KBM-7 (cell line): ENCODE measurements around the gene NPR1.
"Not testable (repeated sequence)": the region's sequence is repeated elsewhere in the genome, so short reads cannot be mapped to it uniquely, and the experiment has no call there.

Experiments
- DNase-seq: peaks from one replicate; pipeline ENCODE4 v3.0.0-alpha.2; 2015
- in situ Hi-C: fragments of 300-500 bp; cut with MboI; formaldehyde crosslinking; loops from 2 replicates; pipeline ENCODE4 v1.14.3; 2020; ENCODE audit warnings: low sequenced_read_pairs, low pct_unique_long_range_greater_than_20kb, mixed read lengths

NPR1 gene

DNA sequence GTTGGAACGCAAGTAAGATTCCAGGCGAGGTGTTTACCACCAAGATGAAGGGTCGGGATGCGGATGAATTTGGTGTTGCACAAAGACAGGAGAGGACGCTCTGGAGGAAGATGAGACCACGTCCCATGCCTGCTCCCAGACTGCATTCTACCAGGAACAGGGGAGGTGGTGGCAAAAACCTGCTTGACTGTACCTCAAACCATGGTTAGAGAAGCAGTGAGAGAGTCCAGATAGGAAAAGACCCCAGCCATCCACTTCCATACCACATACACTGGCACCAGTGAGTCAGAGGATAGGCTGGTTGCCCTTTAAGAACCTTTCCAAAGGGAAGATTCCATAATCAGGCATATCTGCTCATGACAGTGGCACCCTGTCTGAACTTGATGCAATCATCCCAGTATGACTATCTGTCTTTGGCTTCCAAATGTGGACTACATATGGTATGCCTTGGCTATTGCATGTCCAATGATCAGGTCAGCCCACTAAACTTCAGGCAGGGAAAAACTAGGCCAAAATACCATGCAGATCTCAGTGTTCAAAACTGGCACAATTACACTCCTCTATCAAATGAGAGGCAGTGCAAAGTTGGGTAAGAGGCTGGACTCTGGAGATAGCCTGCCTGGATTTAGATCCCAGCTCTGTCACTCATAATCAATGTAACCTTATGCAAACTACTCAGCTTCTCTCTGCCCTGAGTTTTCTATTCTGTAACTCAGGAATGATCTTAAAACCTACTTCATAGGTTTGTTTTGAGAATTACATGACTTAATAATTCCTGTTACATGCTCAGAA, 20.6 kb downstream of the NPR1 start:
- in situ Hi-C loops, result no loop called here

DNA sequence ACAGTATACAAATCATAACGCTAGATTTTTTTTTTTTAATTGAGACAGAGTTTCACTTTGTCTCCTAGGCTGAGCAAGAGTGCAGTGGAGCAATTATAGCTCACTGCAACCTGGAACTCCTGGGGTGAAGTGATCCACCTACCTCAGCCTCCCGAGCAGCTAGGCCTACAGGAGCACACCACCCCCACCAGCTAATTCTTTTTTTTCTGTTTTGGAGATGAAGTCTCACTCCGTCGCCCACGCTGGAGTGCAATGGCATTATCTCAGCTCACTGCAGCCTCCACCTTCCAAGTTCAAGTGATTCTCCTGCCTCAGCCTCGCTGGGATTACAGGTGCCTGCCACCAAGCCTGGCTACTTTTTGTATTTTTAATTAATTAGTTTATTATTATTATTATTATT, 21.3 kb downstream of the NPR1 start:
- in situ Hi-C loops, result no loop called here
- DNase-seq, result no peak

More for the DNA sequence above, 20.6 kb downstream of the NPR1 start:
- DNase-seq, result no peak

DNA sequence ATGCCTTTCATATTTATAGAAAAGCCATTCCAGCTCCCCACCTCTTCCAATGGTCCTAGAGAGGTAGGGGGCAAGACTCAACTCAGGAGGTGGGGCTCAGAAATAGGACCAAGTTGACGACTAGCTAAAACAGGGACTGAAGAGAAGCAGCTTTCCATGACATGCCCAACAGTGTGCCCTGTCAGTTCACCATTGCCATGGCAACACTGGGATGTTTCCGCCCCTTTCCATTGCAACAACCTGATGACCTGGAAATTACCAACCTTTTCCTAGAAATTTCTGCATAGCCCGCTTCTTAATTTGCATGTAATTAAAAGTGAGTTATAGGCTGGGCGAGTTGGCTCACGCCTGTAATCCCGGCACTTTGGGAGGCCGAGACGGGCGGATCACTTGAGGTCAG, 27.0 kb downstream of the NPR1 start:
- DNase-seq, result no peak
- in situ Hi-C loops, result no loop called here

DNA sequence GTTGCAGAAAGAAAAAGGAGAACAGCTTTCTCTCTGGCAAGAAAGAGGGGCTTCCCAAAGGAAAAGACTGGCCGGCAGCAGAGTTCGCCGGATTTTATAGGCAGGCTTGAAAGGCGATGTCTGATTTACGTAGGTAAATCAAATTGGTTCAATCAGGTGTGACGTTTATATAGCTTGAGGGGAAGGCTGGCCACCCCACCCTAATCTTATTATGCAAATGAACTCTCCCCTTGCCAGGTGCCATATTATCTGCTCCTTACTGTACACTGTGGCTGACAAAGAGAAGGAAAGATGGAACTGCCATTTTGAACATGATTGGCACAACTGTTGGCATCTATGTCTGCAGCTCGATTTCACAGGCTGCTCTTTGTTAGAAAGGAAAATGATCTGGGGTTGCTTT, 32.5 kb downstream of the NPR1 start:
- in situ Hi-C loops, result no loop called here
- no peak for DNase-seq

DNA sequence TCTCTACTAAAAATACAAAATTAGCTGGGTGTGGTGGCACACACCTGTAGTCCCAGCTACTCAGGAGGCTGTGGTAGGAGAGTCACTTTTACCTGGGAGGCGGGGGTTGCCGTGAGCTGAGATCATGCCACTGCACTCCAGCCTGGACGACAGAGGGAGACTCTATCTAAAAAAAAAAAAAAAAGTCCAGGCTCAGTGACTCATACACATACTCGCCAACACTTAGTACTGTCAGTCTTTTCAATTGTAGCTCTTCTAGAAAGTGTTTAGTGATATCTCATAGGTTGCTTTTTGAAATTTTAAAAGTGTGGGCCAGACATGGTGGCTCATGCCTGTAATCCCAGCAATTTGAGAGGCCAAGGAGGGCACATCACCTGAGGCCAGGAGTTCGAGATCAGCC, 37.7 kb downstream of the NPR1 start:
- DNase-seq, in situ Hi-C loops: not testable (repeated sequence)

DNA sequence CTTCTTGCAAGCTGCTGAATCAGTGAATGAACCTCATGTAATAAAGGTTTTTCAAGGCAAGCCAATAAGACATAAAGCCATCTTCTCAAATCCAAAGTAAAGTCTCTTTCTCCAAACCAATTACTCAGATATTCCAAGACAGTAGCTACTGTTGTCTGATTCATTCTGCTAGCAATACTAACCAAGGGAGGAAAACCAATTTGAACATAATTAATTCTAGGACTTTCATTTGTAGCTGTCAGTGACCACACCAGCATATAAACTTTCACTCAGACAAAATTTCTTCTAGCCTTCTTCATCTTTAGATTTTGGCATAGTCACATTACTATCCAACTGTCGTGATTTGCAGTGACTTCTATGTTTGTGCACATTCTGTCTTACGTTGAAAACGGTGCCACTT, 38.8 kb downstream of the NPR1 start:
- in situ Hi-C loops, result no loop called here
- no peak for DNase-seq

DNA sequence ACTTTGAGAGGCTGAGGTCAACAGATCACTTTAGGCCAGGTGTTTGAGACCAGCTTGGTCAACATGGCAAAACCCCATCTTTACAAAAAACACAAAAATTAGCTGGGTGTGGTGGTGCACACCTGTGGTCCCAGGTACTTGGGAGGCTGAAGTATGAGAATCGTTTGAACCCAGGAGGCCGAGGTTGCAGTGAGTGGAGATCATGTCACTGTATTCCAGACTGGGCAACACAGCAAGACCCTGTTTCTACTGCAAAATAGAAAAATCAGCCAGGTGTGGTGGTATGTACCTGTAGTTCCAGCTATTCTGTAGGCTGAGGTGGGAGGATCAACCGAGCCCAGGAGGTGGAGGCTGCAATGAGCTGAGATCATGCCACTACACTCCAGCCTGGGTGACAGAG, 45.2 kb downstream of the NPR1 start:
- DNase-seq, result no peak
- in situ Hi-C loops, result no loop called here

DNA sequence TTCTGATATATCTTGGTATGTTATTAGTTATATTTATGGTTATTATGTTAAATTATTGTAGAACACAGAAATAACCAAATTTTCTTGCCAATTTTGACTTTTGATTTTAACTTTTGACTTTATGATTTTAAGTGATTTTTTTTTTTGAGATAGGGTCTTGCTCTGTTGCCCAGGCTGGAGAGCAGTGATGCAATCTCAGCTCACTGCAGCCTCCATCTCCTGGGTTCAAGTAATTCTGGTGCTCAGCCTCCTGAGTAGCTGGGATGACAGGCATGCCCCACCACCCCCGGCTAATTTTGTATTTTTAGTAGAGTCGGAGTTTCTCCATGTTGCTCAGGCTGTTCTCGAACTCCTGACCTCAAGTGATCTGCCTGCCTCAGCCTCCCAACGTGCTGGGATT, 46.1 kb downstream of the NPR1 start:
- DNase-seq, in situ Hi-C loops: not testable (repeated sequence)

DNA sequence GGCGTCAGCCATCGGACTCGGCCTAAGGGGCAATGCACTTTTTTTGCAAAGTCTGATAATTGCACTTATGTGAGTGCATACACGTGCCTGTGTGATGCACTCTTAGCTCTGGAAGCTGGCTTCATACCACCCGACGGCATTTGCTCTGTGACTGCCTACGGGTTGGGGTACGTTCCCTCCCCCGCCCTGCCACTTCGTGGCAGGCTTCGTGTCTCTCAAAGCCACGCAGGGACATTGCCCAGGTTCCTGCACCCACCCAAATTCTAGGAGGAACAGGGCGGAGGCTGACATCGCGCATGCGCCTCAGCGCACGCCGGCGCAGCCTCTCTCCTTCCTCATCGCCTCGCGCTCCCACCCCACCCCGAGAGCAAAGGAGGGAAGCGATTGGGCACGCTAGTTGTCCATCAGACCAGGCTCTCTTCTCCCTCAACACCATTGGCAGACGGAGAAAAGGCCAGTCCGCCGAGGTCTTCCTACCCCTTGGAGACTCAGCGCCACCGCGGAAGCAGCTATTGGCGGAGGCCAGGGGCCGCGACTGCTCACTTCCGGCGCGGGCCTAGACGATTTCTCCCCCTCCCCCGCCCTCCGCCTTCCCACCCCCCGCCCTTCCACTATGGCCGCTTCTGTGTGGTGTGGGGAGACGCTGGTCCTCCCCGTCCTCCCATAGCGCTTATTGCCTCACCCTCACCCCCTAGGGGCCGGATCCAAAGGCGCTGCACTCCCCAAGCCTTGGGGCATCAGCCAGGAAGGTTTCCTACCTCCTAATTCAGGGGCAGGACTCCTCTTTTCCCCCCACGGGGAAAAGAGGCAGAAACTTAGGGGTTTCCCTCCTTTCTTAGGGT, 49.2 kb downstream of the NPR1 start, which contains the start of gene INTS3:
Gene INTS3, plus strand, starts transcription at position 588 of the 842 bp plus-strand sequence. CDS start 585 bp downstream, outside the sequence.
- DNase-seq, result peak; percentile 100
- in situ Hi-C loops, result no loop called here

DNA sequence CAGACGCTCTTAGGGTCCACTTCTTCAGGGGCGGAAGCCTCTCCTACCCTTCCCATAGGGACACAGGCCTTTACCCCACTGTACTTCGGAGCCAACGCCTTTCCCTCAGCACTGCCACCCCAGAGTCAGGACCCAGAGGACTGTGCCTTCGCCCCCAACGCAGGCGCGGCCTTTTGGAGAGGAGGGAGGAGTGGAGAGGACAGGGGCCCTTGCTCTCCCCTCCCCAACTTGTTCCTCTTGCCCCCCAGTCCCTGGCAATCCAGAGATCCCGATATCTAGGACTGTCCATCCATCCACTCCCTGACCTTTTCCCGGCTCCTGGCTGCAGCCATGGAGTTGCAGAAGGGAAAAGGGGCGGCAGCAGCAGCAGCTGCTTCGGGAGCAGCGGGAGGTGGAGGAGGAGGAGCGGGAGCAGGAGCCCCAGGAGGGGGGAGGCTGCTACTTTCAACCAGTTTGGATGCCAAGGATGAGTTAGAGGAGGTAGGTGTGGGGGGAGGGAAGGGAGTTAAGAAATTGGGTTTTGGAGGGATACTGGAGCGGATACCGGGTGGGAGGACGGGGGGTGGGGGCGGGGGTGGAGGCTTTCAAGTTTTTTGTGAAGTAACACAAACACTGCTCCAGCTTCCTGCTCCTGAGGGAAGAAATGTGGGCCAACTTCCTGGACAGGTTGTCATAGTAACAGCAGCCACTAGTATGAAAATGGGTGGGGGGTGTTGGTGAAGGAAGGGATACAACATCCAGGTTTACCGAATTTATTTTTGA, 50.0 kb downstream of the NPR1 start:
- in situ Hi-C loops, result no loop called here
- peak; percentile 29 for DNase-seq

DNA sequence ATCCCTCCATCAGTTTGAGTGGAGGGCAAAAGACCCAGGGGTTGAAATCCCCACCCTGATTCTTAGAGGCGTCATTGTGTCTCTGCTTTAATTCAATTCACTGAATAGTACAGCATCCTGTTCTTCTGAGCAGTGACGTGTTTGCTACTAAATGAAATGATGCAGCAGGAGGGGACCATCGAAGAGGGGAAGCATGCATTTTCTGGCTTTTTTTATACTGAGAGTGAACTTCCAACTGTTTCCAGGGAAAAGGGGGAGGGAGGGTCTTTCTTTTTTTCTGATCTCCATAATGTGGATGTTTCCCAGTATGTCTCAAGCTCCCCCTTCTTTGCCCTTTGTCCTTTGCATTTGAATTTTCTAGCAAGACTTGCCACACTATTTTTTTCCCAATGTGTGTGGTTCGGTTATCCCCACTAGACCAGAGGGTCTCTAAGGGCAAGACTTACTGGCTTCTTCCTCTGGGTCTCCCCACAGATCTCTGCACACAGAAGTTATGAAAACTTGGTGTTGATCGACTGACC, 52.0 kb downstream of the NPR1 start:
- in situ Hi-C loops, result no loop called here
- no peak for DNase-seq

DNA sequence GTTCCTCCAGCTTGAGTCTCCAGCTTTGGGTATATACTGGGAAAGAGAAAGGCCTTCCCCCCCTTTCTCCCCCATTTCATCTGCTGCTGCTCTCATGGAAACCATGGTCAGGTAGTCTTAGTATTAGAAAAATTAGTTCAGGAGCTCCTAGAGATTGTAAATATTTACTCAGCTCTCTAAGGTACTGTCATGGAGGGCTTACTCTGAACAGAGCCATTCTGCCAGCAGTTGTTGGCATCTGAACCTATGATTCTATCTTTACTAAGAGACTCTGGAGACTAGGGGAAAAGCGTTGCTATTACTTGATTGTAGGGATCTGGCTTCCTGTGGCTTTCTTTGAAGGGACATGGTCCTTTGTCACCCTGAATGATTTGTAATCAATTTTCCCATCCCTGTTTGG, 55.5 kb downstream of the NPR1 start:
- in situ Hi-C loops, result no loop called here
- DNase-seq, result no peak

DNA sequence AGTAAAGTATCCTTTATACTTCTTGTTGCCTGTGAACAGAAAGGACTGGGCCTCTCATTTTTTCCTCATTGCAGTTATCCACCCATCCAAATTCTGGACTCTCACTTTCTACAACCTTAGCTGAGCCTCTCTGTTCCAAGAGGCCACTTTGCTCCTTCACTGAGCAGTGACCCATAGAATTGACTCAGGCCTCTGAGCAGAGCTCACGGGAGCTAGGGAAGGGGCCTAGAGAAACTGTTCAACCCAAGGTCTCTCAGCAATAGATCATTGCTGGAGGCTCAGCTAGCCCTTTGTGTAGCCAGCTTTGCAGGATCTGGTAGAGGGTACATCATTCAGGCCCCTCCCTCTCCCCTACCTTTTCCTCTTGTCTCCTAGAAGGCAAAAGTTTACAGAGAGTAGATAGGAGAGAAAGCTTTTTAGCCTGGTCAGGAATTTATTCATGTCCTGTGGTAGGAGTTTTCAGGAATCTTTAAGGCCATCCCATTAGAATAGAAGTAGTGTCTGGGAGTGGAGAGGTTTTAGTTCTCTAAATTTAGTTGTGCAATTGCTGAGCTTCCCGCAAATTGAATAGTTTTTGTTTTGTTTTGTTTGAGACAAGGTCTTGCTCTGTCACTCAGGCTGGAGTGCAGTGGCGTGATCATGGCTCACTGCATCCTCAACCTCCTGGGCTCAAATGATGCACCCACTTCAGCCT, 56.1 kb downstream of the NPR1 start:
- no peak for DNase-seq
- in situ Hi-C loops, result no loop called here

DNA sequence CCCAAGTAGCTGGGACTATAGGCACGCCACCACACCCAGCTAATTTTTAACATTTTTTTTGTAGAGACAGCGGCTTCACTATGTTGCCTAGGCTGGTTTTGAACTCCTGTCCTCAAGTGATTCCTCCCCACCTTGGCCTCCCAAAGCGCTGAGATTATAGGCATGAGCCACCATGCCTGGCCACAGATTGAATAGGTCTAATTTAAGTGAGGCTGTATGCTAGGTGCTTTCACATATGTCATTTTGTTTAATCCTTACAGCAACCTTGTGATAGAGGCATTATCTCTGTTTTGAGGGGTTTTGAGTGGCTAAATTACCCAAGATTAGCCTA, 56.6 kb downstream of the NPR1 start:
- DNase-seq, result no peak
- in situ Hi-C loops, result no loop called here

DNA sequence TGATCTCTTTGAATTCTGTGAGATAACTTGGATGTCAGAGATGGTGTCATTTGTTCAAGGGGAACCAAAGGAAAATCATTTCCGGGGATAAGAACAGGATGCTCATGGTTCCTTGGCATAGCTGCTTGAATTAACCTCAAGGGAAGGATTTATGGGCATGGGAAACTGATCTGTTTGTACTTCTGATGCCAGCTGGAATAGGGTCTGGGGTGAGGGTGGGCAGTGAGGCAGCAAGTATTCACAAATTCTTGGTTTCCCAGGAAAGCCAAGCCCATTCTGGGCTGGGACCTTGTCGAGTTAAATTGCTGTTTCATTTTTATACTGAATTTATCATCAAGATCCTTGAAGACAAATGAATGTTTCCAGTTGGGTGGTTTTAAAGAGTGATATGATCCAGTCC, 63.5 kb downstream of the NPR1 start:
- in situ Hi-C loops, result no loop called here
- DNase-seq, result no peak

DNA sequence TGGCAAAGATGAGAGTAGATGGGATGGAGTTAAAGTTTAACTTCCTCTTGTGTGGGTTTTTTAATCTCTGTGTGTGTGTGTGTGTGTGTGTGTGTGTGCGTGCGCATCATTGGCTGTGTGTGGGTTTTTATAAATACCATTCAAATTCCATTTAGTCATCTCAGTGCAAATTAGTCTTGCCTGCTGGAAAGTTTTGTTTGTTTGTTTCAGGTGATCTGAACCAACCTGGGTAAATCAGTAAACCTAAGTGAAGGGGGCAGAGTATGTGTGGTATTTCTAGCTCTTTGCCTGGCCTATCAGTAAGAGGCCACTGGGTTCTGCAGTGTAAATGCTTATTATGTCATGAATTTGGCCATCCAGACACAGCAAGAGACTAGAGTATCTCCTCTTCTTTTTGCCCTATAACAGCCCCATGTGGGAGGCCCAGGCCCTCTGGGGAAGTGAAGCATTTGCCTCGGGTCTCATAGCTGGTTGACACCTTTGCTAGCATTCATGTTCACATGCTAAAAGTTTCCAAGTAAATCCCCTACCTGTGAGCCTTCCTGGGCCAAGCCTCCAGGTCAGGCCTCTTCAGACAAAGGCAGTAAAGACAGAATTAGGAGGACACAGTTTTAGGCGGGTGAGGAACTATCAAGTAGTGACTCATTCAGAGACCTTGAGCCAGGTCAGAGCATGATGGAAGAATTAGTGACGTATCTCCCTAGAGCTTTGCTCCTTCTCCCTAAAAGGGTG, 64.1 kb downstream of the NPR1 start:
- in situ Hi-C loops, result no loop called here
- peak; percentile 73 for DNase-seq
